AG04450 (cell line): ENCODE measurements around the gene RSU1. TPM values are rescaled to one million over a fixed set of nuclear protein-coding genes. Genes with fewer than 3 reads are reported as not detected.

Source experiments
- CTCF ChIA-PET: fragments of 300-600, 350-600 bp; formaldehyde crosslinking; extraction: SDS; loops from one replicate; lab custom pipeline; 2022; ENCODE audit warnings: antibody characterized with exemption, inconsistent platforms; lab: Charles Lee
- POLR2A ChIA-PET: fragments of 350-600 bp; formaldehyde crosslinking; extraction: SDS; loops from one replicate; lab custom pipeline; 2021; ENCODE audit warnings: antibody characterized with exemption, inconsistent platforms; lab: Yijun Ruan, JAX
- DNase-seq: peaks from one replicate; pipeline ENCODE4 v3.0.0-alpha.2; 2011; ENCODE audit warnings: low read depth, low spot score
- H3K27ac ChIP-seq: one replicate; pipeline ENCODE4 v1.5.1; 2012; ENCODE audit warnings: low read depth, low read length, control low read depth
- H3K27me3 ChIP-seq: one replicate; pipeline ENCODE4 v1.6.0; 2012; ENCODE audit warnings: low read length; ENCODE audit not compliant: control insufficient read depth, insufficient read depth
- H3K4me3 ChIP-seq: 2 replicates; pipeline ENCODE4 v1.5.1; 2011; ENCODE audit warnings: mild to moderate bottlenecking, low read depth, low read length, control low read depth
- H3K9me3 ChIP-seq: 2 replicates; pipeline ENCODE4 v1.5.1; 2012; ENCODE audit warnings: low read length; ENCODE audit not compliant: control insufficient read depth, insufficient read depth
- CTCF ChIP-seq: IDR thresholded peaks from 2 replicates; pipeline ENCODE4 v1.5.1; 2011; ENCODE audit warnings: low read depth, low read length, control low read depth, inconsistent platforms
- polyA plus RNA-seq: library from polyadenylated mRNA; depleted of rRNA; stranded (reverse); fragments of >200 nt; gene quantifications from 2 replicates; pipeline ENCODE4 v1.2.3, GENCODE V29; 2011

RSU1 gene
- polyA plus RNA-seq, 1 experiment: 229 TPM

GRCh38 chr10:16640153-16640552 is 177.1 kb downstream of the RSU1 start:
- ChIA-PET CTCF (no interaction called here), POLR2A (no interaction called here)
- no peak overlapping the region for H3K27ac ChIP-seq

GRCh38 chr10:16639471-16639870 is 177.8 kb downstream of the RSU1 start:
- H3K9me3 ChIP-seq: no peaks in the 10 kb centered on the region
- H3K27ac ChIP-seq: no peak overlapping the region
- no peaks in the 10 kb centered on the region for H3K27me3 ChIP-seq
- DNase-seq: no peak
- ChIA-PET CTCF (no interaction called here), POLR2A (no interaction called here)
- H3K4me3 ChIP-seq: no peak overlapping the region
- no peak for TF ChIP-seq CTCF

More at GRCh38 chr10:16640153-16640552, 177.1 kb downstream of the RSU1 start:
- Histone ChIP-seq H3K27me3 (no peaks in the 10 kb centered on the region), H3K4me3 (no peak overlapping the region), H3K9me3 (no peaks in the 10 kb centered on the region)
- no peak for DNase-seq
- TF ChIP-seq CTCF: no peak

GRCh38 chr10:16632996-16633395 is 184.2 kb downstream of the RSU1 start:
- ChIA-PET CTCF (no interaction called here), POLR2A (no interaction called here)
- Histone ChIP-seq H3K9me3 (no peaks in the 10 kb centered on the region), H3K4me3 (no peak overlapping the region), H3K27me3 (no peaks in the 10 kb centered on the region), H3K27ac (no peak overlapping the region)
- no peak for TF ChIP-seq CTCF
- DNase-seq: no peak

- ChIA-PET CTCF (interaction anchor here (0.6 kb wide), 1 partner anchor 10 kb away, joined by 3 read pairs; no protein-coding TSS in a partner anchor), POLR2A (no interaction called here)
- Histone ChIP-seq H3K4me3 (no peak overlapping the region), H3K27ac (no peak overlapping the region), H3K27me3 (no peaks in the 10 kb centered on the region), H3K9me3 (no peaks in the 10 kb centered on the region)
- TF ChIP-seq CTCF: no peak
- DNase-seq: no peak
Observed at GRCh38 chr10:16626697-16627096, 190.5 kb downstream of the RSU1 start.

GRCh38 chr10:16612981-16613355 is 204.3 kb downstream of the RSU1 start:
- Histone ChIP-seq H3K27me3 (no peaks in the 10 kb centered on the region), H3K9me3 (no peaks in the 10 kb centered on the region), H3K27ac (no peak overlapping the region), H3K4me3 (no peak overlapping the region)
- ChIA-PET POLR2A (no interaction called here), CTCF (no interaction called here)
- no peak for TF ChIP-seq CTCF
- no peak for DNase-seq
